ENCODE measurements around the gene NECTIN1.

NECTIN1 gene

GRCh38 chr11:119728651-119729580 lies at the start of gene NECTIN1:
NECTIN1 (minus strand) TSS chr11:119729200; CDS start chr11:119728553, 647 bp downstream.
- DNase-seq (ENCODE audit: low spot score) = peak; percentile 95

- DNase-seq (ENCODE audit: low spot score) = no peak
These were observed 49.6 kb upstream of the NECTIN1 start for GRCh38 chr11:119778391-119779194.

GRCh38 chr11:119777940-119778339 lies 48.9 kb upstream of the NECTIN1 start:
- DNase-seq (ENCODE audit: low spot score) = no peak

GRCh38 chr11:119776651-119777050 lies 47.7 kb upstream of the NECTIN1 start:
- no peak for DNase-seq (ENCODE audit: low spot score)

GRCh38 chr11:119776031-119776636 lies 47.1 kb upstream of the NECTIN1 start:
- DNase-seq (ENCODE audit: low spot score) = no peak

- peak; percentile 27 for DNase-seq (ENCODE audit: low spot score)
These were observed 45.3 kb upstream of the NECTIN1 start for GRCh38 chr11:119774172-119774763.

GRCh38 chr11:119772641-119773415 lies 43.8 kb upstream of the NECTIN1 start:
- DNase-seq (ENCODE audit: low spot score) = no peak

GRCh38 chr11:119772076-119772475 lies 43.1 kb upstream of the NECTIN1 start:
- DNase-seq (ENCODE audit: low spot score) = no peak

GRCh38 chr11:119771172-119771770 lies 42.3 kb upstream of the NECTIN1 start:
- no peak for DNase-seq (ENCODE audit: low spot score)

- DNase-seq (ENCODE audit: low spot score) = no peak
These were observed 36.6 kb upstream of the NECTIN1 start for GRCh38 chr11:119765628-119766027.

- no peak for DNase-seq (ENCODE audit: low spot score)
These were observed 35.3 kb upstream of the NECTIN1 start for GRCh38 chr11:119764108-119764868.

GRCh38 chr11:119763071-119763728 lies 34.2 kb upstream of the NECTIN1 start:
- DNase-seq (ENCODE audit: low spot score) = no peak

GRCh38 chr11:119759747-119760412 lies 30.9 kb upstream of the NECTIN1 start:
- no peak for DNase-seq (ENCODE audit: low spot score)

GRCh38 chr11:119759324-119759723 lies 30.3 kb upstream of the NECTIN1 start:
- DNase-seq (ENCODE audit: low spot score) = no peak

GRCh38 chr11:119758291-119758690 lies 29.3 kb upstream of the NECTIN1 start:
- no peak for DNase-seq (ENCODE audit: low spot score)

GRCh38 chr11:119757378-119757777 lies 28.4 kb upstream of the NECTIN1 start:
- DNase-seq (ENCODE audit: low spot score) = no peak

- DNase-seq (ENCODE audit: low spot score) = no peak
These were observed 27.3 kb upstream of the NECTIN1 start for GRCh38 chr11:119756169-119756865.

- no peak for DNase-seq (ENCODE audit: low spot score)
These were observed 26.5 kb upstream of the NECTIN1 start for GRCh38 chr11:119755356-119756071.

All from HuH-7 (cell line).